GM20431 (cell line): ENCODE results near the gene DLX5.

ENCODE experiments used
- in situ Hi-C: fragments of 300-500 bp; cut with MseI, MboI; formaldehyde crosslinking; loops from one replicate; pipeline ENCODE4 v1.15.0; 2020; ENCODE audit warnings: low sequenced_read_pairs; ENCODE audit not compliant: unreplicated experiment

DLX5 gene

GRCh38 chr7:97019710-97020225, 4.9 kb downstream of the DLX5 start:
- in situ Hi-C loops: no loop called here

GRCh38 chr7:97018791-97019531, 5.7 kb downstream of the DLX5 start:
- in situ Hi-C loops: no loop called here

- in situ Hi-C loops: no loop called here
Measured at GRCh38 chr7:97018126-97018601, 6.5 kb downstream of the DLX5 start.

GRCh38 chr7:97017192-97018125, 7.2 kb downstream of the DLX5 start:
- in situ Hi-C loops: no loop called here

GRCh38 chr7:97016381-97017191, 8.0 kb downstream of the DLX5 start:
- in situ Hi-C loops: no loop called here

- in situ Hi-C loops: no loop called here
Measured at GRCh38 chr7:97015756-97016380, 8.8 kb downstream of the DLX5 start.

GRCh38 chr7:97015279-97015678, 9.4 kb downstream of the DLX5 start:
- in situ Hi-C loops: no loop called here

GRCh38 chr7:97014145-97014750, 10.4 kb downstream of the DLX5 start:
- in situ Hi-C loops: no loop called here

GRCh38 chr7:97013845-97014134, 10.8 kb downstream of the DLX5 start:
- in situ Hi-C loops: no loop called here

- in situ Hi-C loops: no loop called here
Measured at GRCh38 chr7:97013134-97013844, 11.3 kb downstream of the DLX5 start.

- in situ Hi-C loops: no loop called here
Measured at GRCh38 chr7:97012365-97013133, 12.1 kb downstream of the DLX5 start.

- in situ Hi-C loops: no loop called here
Measured at GRCh38 chr7:97011536-97012364, 12.9 kb downstream of the DLX5 start.

- in situ Hi-C loops: no loop called here
Measured at GRCh38 chr7:97011104-97011503, 13.5 kb downstream of the DLX5 start.

- in situ Hi-C loops: no loop called here
Measured at GRCh38 chr7:97009753-97010732, 14.6 kb downstream of the DLX5 start.

- in situ Hi-C loops: no loop called here
Measured at GRCh38 chr7:97008275-97008917, 16.2 kb downstream of the DLX5 start.

- in situ Hi-C loops: no loop called here
Measured at GRCh38 chr7:97007583-97007861, 17.1 kb downstream of the DLX5 start.
